ENCODE results near the gene EMP2. TPM values are rescaled to one million over a fixed set of nuclear protein-coding genes. Genes with fewer than 3 reads are reported as not detected.

EMP2 gene
- polyA plus RNA-seq, 1 experiment, result 57.8 TPM

- Histone ChIP-seq H3K36me3 (ENCODE audit: control insufficient read depth, insufficient read depth, low read length) (no peaks in the 10 kb centered on the region), H3K4me3 (ENCODE audit: low read depth, low read length) (no peak overlapping the region), H3K27me3 (ENCODE audit: control insufficient read depth, insufficient read depth, low read length) (peaks cover 8% of the 10 kb centered on the region)
- POLR2A ChIA-PET, result no interaction called here
- CTCF ChIA-PET, result interaction anchor here (1.5 to 1.6 kb wide), 2 partner anchors 19 to 317 kb away, joined by 3 read pairs; no protein-coding TSS in a partner anchor
- DNase-seq (ENCODE audit: low read depth), result no peak
- TF ChIP-seq, protein P1, sequence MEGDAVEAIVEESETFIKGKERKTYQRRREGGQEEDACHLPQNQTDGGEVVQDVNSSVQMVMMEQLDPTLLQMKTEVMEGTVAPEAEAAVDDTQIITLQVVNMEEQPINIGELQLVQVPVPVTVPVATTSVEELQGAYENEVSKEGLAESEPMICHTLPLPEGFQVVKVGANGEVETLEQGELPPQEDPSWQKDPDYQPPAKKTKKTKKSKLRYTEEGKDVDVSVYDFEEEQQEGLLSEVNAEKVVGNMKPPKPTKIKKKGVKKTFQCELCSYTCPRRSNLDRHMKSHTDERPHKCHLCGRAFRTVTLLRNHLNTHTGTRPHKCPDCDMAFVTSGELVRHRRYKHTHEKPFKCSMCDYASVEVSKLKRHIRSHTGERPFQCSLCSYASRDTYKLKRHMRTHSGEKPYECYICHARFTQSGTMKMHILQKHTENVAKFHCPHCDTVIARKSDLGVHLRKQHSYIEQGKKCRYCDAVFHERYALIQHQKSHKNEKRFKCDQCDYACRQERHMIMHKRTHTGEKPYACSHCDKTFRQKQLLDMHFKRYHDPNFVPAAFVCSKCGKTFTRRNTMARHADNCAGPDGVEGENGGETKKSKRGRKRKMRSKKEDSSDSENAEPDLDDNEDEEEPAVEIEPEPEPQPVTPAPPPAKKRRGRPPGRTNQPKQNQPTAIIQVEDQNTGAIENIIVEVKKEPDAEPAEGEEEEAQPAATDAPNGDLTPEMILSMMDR (IDR thresholded peaks at IDR 0.05; ENCODE audit: insufficient read depth, low read depth, low read length), result no peak
These were observed 21.3 kb upstream of the EMP2 start for GRCh38 chr16:10601444-10602408.

- ChIA-PET POLR2A (no interaction called here), CTCF (interaction anchor here (1.5 to 1.6 kb wide), 2 partner anchors 20 to 318 kb away, joined by 3 read pairs; no protein-coding TSS in a partner anchor)
- peaks cover 8% of the 10 kb centered on the region for H3K27me3 ChIP-seq (ENCODE audit: control insufficient read depth, insufficient read depth, low read length)
These were observed 20.5 kb upstream of the EMP2 start for GRCh38 chr16:10600782-10601443.

DNA sequence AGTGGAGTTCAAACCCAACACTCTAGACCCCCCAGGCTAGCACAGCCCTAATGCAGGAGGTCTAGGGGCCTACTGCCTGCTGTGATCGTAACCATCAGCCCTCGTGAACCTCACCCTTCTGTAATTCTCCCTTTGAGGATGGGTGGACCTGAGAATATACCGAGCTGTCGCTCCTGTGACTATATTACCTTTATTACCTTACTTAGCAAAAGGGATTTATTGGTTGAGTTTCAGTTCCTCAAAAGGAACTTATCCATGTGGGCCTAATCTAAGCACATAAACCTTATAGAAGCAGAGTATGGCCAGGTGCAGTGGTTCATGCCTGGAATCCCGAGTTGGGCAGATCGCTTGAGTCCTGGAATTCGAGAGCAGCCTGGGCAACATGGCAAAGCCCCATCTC is 19.2 kb upstream of the EMP2 start:
- H3K27me3 ChIP-seq (ENCODE audit: control insufficient read depth, insufficient read depth, low read length), result peaks cover 8% of the 10 kb centered on the region
- TF ChIP-seq, protein P1 (IDR thresholded peaks at IDR 0.05; ENCODE audit: insufficient read depth, low read depth, low read length), result no peak
- H3K36me3 ChIP-seq (ENCODE audit: control insufficient read depth, insufficient read depth, low read length), result no peaks in the 10 kb centered on the region
- POLR2A ChIA-PET, result no interaction called here
- CTCF ChIA-PET, result no interaction called here
- DNase-seq (ENCODE audit: low read depth), result no peak
- no peak overlapping the region for H3K4me3 ChIP-seq (ENCODE audit: low read depth, low read length)

More at GRCh38 chr16:10600782-10601443, 20.5 kb upstream of the EMP2 start:
- no peak for DNase-seq (ENCODE audit: low read depth)
- Histone ChIP-seq H3K36me3 (ENCODE audit: control insufficient read depth, insufficient read depth, low read length) (no peaks in the 10 kb centered on the region), H3K4me3 (ENCODE audit: low read depth, low read length) (no peak overlapping the region)
- TF ChIP-seq, protein P1 (IDR thresholded peaks at IDR 0.05; ENCODE audit: insufficient read depth, low read depth, low read length), result no peak

DNA sequence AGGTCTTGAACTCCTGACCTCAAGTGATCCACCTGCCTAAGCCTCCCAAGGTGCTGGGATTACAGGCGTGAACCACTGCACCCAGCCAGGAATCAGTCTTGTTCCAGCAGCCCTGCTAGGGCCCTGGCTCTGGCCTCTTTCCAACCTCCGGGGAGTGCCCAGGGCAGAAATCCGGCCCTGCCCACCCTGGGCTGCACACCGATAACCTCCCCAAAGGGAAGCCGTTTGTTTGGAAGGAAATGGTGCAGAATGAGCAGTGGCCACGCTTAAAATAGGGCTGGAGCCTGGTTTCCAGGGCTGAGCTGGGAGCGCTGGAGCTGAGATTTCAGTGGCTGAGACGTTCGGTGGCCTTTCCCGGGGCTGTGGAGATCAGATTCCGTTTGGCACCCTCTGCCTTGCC is 17.8 kb upstream of the EMP2 start:
- no peak for DNase-seq (ENCODE audit: low read depth)
- TF ChIP-seq, protein P1 (IDR thresholded peaks at IDR 0.05; ENCODE audit: insufficient read depth, low read depth, low read length), result no peak
- Histone ChIP-seq H3K4me3 (ENCODE audit: low read depth, low read length) (no peak overlapping the region), H3K27me3 (ENCODE audit: control insufficient read depth, insufficient read depth, low read length) (peaks cover 10% of the 10 kb centered on the region), H3K36me3 (ENCODE audit: control insufficient read depth, insufficient read depth, low read length) (no peaks in the 10 kb centered on the region)
- POLR2A ChIA-PET, result no interaction called here
- CTCF ChIA-PET, result interaction anchor here (1.1 kb wide), 1 partner anchor 83 kb away, joined by 3 read pairs; no protein-coding TSS in a partner anchor

GRCh38 chr16:10597187-10597601 is 16.8 kb upstream of the EMP2 start:
- no peak overlapping the region for H3K4me3 ChIP-seq (ENCODE audit: low read depth, low read length)
- peaks cover 10% of the 10 kb centered on the region for H3K27me3 ChIP-seq (ENCODE audit: control insufficient read depth, insufficient read depth, low read length)
- no peaks in the 10 kb centered on the region for H3K36me3 ChIP-seq (ENCODE audit: control insufficient read depth, insufficient read depth, low read length)
- ChIA-PET POLR2A (no interaction called here), CTCF (no interaction called here)
- DNase-seq (ENCODE audit: low read depth), result no peak
- TF ChIP-seq, protein P1 (IDR thresholded peaks at IDR 0.05; ENCODE audit: insufficient read depth, low read depth, low read length), result no peak

Measured in BJ (cell line).